Neuron (in vitro differentiated cells): Measurements from ENCODE around the gene MADD.
A peak's percentile ranks its signal among the peaks of the same experiment; 100 is the strongest.

ENCODE experiments used
- H2AFZ ChIP-seq: one replicate; pipeline ENCODE4 v1.6.1; 2013; ENCODE audit warnings: low read depth, mild to moderate bottlenecking, inconsistent platforms, low read length, moderate library complexity
- H3K27me3 ChIP-seq: one replicate; pipeline ENCODE4 v1.6.1; 2013; ENCODE audit warnings: low read length; ENCODE audit not compliant: insufficient read depth
- H3K36me3 ChIP-seq: one replicate; pipeline ENCODE4 v1.6.1; 2013; ENCODE audit warnings: low read length; ENCODE audit not compliant: insufficient read depth
- H3K4me1 ChIP-seq: one replicate; pipeline ENCODE4 v1.6.1; 2013; ENCODE audit warnings: low read length; ENCODE audit not compliant: insufficient read depth
- H3K4me3 ChIP-seq: 2 replicates; pipeline ENCODE4 v1.5.1; 2013; ENCODE audit warnings: mild to moderate bottlenecking, low read length, moderate library complexity
- H3K9me3 ChIP-seq: one replicate; pipeline ENCODE4 v1.6.1; 2013; ENCODE audit warnings: low read length

Gene MADD

DNA sequence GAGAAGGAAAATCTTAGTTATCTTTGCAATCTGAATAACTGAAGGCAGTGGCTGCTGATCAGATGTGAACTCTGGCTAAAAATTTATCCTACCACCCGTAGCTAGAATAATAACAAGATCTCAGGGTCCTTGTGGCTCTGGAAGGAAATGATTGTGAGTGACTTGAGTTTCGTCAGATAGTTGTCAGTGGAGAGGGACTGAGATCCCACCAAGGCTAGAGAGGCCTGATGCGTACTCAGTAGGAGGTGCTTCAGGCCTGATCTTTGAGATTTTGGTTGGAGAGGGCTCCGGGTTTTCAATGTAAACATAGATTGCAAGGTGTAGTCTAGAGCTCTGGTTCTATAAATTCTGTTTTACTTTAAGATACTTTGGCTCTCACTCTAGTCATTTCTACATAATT, 1.4 kb downstream of the MADD start:
- Histone ChIP-seq H2AFZ (no peak overlapping the region), H3K4me1 (peaks cover 30% of the 10 kb centered on the region), H3K4me3 (peak overlapping the region; percentile 76), H3K9me3 (no peaks in the 10 kb centered on the region), H3K27me3 (no peaks in the 10 kb centered on the region), H3K36me3 (peaks cover 20% of the 10 kb centered on the region)

DNA sequence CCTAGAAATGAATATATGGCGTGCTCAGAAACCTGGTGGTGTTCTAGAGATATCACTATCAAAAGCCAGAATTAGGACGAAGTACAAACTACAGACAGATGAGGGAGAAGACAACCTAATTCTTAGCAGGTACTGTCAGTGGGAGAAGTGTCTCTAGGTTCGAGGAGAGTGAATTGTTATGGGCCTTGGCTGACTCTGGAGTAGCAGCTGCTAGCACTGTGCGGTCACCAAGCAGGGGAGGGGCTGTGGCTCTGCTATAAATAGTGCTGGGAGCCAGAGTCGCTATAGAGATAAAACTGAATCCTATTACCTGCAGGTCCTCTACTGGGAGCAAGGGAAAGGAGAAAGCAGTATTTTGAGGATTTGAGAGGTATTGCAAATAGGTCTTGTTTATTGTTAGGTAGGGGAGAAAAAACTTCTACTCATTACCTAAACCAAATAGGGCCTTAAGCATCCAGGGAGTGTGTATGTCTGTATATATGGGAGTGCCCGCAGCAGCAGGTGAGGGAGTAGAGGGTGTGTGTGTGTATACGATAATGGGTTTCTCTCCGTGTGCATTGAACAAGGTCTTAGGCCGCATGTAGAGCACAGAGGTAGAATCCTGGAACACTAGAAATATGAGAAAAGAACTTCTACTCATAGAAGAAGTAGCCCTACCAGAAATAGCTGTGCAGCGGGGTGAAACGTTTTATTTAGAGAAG, 2.2 kb downstream of the MADD start:
- no peak overlapping the region for H3K4me3 ChIP-seq
- peaks cover 30% of the 10 kb centered on the region for H3K4me1 ChIP-seq

DNA sequence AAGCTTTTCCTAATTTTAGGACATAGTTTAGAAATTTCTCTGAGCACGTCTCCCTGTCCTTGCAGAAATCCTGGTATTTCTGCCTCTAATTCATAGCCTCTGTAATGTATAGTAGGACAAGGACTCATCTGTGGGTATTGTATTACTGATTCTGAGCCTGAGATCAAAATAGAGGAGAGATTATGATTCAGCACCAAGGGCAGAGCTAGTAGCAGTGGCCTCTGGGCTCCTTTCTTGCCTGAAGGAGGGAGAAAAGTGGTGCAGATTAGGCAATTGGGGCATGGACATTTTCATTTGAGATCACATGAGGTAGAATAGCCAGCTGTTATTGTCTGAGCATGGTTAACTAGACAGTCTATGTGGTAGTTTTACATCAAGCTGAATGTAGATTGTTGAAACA, 2.8 kb downstream of the MADD start:
- H3K9me3 ChIP-seq: no peaks in the 10 kb centered on the region
- no peaks in the 10 kb centered on the region for H3K27me3 ChIP-seq
- no peak overlapping the region for H2AFZ ChIP-seq
- no peak overlapping the region for H3K4me3 ChIP-seq
- peaks cover 32% of the 10 kb centered on the region for H3K36me3 ChIP-seq
- H3K4me1 ChIP-seq: peaks cover 30% of the 10 kb centered on the region

More for the DNA sequence above, 2.2 kb downstream of the MADD start:
- H2AFZ ChIP-seq: no peak overlapping the region
- H3K27me3 ChIP-seq: no peaks in the 10 kb centered on the region
- H3K9me3 ChIP-seq: no peaks in the 10 kb centered on the region
- H3K36me3 ChIP-seq: peaks cover 28% of the 10 kb centered on the region

DNA sequence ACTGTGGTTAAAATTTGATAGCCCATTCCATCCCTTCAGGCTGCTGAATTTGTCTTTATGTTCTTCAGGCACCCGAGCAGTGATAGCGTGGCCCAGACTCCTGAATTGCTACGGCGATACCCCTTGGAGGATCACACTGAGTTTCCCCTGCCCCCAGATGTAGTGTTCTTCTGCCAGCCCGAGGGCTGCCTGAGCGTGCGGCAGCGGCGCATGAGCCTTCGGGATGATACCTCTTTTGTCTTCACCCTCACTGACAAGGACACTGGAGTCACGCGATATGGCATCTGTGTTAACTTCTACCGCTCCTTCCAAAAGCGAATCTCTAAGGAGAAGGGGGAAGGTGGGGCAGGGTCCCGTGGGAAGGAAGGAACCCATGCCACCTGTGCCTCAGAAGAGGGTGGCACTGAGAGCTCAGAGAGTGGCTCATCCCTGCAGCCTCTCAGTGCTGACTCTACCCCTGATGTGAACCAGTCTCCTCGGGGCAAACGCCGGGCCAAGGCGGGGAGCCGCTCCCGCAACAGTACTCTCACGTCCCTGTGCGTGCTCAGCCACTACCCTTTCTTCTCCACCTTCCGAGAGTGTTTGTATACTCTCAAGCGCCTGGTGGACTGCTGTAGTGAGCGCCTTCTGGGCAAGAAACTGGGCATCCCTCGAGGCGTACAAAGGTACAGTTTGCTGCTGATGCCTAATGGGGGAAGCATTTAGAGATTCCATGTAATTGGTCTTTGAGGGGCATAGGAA, 4.7 kb downstream of the MADD start:
- H3K4me3 ChIP-seq: no peak overlapping the region
- peaks cover 21% of the 10 kb centered on the region for H3K4me1 ChIP-seq
- H3K36me3 ChIP-seq: peaks cover 45% of the 10 kb centered on the region
- H2AFZ ChIP-seq: no peak overlapping the region
- H3K27me3 ChIP-seq: no peaks in the 10 kb centered on the region
- H3K9me3 ChIP-seq: no peaks in the 10 kb centered on the region

DNA sequence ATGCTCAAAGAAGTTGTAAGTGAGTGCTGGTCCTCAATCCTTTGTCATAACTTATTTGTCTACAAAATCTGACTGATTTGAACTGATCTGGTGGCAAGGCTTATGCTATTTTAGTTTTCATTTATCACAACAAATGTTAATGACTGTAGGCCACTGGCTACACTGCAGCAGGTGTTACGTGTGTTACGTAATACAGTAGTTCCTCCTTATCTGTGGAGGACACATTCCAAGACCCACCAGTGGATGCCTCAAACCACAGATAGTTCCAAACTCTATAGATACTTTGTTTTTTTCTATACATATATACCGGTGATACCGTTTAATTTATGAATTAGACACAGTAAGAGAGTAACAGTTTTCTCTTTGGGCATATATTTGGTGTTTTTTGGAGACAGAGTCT, 7.0 kb downstream of the MADD start:
- Histone ChIP-seq H3K9me3 (no peaks in the 10 kb centered on the region), H2AFZ (no peak overlapping the region), H3K4me3 (no peak overlapping the region), H3K4me1 (peaks cover 8% of the 10 kb centered on the region), H3K36me3 (peaks cover 63% of the 10 kb centered on the region), H3K27me3 (no peaks in the 10 kb centered on the region)

DNA sequence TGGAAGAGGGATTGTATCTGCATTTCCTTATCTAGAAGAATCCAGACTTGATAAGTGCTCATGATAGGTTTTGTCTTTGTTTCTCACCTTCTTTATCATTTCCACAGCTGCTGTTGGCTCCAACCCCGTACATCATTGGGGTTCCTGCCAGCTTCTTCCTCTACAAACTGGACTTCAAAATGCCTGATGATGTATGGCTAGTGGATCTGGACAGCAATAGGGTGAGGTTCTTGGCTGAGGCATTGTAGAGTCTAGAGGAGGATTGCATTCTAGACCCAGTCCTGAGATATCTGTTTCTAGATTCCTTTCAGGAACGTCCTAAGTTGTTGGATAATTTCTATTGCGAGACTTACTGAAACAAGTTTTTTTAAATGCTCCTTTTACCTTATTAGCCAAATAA, 8.1 kb downstream of the MADD start:
- Histone ChIP-seq H3K36me3 (peaks cover 72% of the 10 kb centered on the region), H3K9me3 (no peaks in the 10 kb centered on the region), H3K27me3 (no peaks in the 10 kb centered on the region), H2AFZ (no peak overlapping the region), H3K4me1 (no peaks in the 10 kb centered on the region), H3K4me3 (no peak overlapping the region)

DNA sequence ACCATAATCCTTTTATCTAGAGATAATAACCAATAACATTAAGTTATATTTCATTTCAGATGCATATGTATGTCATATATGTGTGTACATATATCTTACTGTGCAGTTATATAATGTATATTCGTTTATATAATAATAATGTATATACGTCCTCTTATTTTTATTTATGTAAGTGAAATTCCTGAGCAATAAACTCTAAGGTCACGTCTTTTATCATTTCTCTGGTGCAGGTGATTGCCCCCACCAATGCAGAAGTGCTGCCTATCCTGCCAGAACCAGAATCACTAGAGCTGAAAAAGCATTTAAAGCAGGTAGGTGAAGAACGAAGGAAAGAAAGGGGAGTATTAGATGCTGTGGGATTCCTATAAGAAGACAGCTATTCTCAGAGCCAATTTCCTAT, 8.8 kb downstream of the MADD start:
- Histone ChIP-seq H3K36me3 (peaks cover 74% of the 10 kb centered on the region), H3K27me3 (no peaks in the 10 kb centered on the region), H3K4me1 (no peaks in the 10 kb centered on the region), H2AFZ (no peak overlapping the region), H3K4me3 (no peak overlapping the region), H3K9me3 (no peaks in the 10 kb centered on the region)

DNA sequence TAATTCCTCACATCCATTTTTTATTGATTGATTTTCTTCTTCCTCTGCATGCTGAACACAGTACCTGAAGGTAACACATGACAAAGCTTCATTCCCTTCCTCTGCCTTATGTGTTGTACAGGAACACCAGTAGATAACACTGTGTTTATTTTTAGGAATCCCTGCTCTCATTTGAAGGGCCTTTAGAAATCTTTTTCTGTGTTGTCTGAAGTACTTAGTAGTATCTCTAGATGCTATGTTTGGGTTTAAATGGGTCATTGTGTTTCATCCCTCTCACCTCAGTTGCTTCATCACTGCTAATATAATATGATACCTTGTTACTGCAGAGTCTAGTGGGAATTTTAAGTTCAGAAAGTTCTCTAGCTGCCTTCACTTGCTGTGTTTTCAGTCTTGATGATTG, 10.2 kb downstream of the MADD start:
- H3K4me3 ChIP-seq: no peak overlapping the region
- no peak overlapping the region for H2AFZ ChIP-seq
- H3K4me1 ChIP-seq: no peaks in the 10 kb centered on the region
- H3K27me3 ChIP-seq: no peaks in the 10 kb centered on the region
- H3K36me3 ChIP-seq: peaks cover 78% of the 10 kb centered on the region
- no peaks in the 10 kb centered on the region for H3K9me3 ChIP-seq

DNA sequence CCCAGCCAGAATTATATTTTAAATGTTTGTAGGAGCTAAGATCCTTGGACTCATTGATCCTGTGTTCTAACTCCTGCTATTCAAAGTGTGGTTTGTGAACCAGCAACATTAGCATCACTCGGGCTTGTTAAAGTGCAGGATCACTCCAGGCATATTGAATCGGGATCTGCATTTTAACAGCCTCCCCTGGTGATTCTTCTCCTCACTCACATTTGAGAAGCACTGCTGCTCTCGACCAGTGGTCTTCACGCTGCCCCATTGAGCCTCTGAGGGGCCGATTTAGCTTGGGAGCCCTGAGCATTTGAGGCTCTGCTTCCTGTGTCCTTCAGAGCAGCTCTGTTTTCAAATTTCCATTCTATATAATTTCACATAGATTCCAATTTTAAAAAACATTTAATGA, 10.9 kb downstream of the MADD start:
- no peaks in the 10 kb centered on the region for H3K9me3 ChIP-seq
- no peak overlapping the region for H3K4me3 ChIP-seq
- H3K27me3 ChIP-seq: no peaks in the 10 kb centered on the region
- H3K4me1 ChIP-seq: no peaks in the 10 kb centered on the region
- H2AFZ ChIP-seq: no peak overlapping the region
- H3K36me3 ChIP-seq: peaks cover 80% of the 10 kb centered on the region

DNA sequence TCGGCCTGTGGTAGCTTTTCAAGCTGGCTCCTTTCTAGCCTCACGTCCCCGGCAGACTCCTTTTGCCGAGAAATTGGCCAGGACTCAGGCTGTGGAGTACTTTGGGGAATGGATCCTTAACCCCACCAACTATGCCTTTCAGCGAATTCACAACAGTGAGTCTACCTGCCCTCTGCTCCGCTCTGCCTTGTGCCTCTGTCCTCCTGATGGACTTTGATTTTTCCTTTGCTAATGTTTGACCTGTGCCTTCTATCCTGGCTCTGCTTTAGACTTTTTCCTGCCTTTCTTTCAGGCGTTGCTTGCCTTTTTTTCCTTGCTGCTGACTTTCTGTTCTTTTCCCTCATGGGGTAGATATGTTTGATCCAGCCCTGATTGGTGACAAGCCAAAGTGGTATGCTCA, 12.5 kb downstream of the MADD start:
- Histone ChIP-seq H3K4me1 (no peaks in the 10 kb centered on the region), H3K36me3 (peaks cover 76% of the 10 kb centered on the region), H3K27me3 (no peaks in the 10 kb centered on the region), H3K4me3 (no peak overlapping the region), H2AFZ (no peak overlapping the region), H3K9me3 (no peaks in the 10 kb centered on the region)

DNA sequence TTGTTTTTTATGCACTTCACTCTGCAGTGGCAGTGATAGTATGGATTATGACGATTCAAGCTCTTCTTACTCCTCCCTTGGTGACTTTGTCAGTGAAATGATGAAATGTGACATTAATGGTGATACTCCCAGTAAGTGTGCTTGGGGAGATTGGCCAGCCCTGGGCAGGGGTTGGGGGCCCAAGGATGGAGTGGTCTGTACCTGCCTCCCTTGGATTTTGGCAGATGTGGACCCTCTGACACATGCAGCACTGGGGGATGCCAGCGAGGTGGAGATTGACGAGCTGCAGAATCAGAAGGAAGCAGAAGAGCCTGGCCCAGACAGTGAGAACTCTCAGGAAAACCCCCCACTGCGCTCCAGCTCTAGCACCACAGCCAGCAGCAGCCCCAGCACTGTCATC, 14.2 kb downstream of the MADD start:
- no peaks in the 10 kb centered on the region for H3K27me3 ChIP-seq
- H2AFZ ChIP-seq: no peak overlapping the region
- no peak overlapping the region for H3K4me3 ChIP-seq
- H3K36me3 ChIP-seq: peaks cover 76% of the 10 kb centered on the region
- H3K4me1 ChIP-seq: no peaks in the 10 kb centered on the region
- no peaks in the 10 kb centered on the region for H3K9me3 ChIP-seq

DNA sequence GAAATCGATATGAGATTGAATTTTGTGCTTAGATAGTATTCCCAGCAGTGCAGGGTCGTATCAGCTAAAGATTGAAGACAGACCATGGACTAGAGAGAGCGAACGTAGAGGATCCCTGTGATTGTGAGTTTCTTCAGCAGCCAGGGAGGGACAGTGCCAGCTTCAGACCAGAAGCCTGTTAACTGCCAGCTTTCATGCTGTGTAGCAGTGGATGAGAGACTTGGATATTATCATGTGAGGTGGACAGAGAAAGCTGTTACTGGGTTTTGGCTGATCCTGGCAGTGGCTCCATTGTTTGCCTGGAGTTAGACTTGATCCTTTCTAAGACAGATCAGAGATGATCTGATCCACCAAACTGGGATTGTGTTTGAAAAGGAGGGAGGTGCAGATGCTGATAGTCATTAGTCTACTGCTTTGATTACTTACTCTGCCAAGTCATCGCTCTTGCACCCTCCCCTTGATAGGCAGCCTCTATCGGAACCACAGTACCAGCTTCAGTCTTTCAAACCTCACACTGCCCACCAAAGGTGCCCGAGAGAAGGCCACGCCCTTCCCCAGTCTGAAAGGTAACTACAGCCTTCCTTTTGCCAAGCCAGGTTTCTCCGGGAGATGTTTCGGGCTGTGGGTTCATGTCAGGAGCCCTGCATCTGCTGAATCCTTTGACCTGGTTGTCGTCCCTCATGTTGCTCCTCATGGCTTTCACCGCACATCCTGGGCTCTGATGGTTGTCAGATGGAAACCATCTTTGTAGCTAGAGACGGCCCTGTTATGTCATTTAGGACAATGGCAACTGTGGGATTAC, 16.2 kb downstream of the MADD start:
- H3K27me3 ChIP-seq: no peaks in the 10 kb centered on the region
- no peaks in the 10 kb centered on the region for H3K9me3 ChIP-seq
- H3K36me3 ChIP-seq: peaks cover 81% of the 10 kb centered on the region
- no peak overlapping the region for H3K4me3 ChIP-seq
- H3K4me1 ChIP-seq: no peaks in the 10 kb centered on the region
- no peak overlapping the region for H2AFZ ChIP-seq

DNA sequence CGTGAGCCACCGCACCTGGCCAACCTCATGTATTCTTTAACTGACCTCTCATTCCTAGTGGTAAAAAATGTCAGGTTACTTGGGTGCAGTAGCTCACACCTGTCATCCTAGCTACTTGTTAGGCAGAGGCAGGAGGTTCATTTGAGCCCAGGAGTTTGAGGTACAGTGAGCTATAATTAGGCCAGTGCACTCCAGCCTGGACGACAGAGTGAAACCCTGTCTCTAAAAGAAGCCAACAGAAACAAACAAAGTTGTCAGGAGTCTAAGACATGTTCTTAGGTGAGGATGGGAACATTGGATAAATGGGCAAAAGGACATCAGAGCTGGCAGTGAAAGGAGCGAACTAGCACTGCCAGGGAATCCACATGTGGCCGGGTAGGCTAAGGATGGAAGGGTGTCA, 18.1 kb downstream of the MADD start:
- peaks cover 85% of the 10 kb centered on the region for H3K36me3 ChIP-seq
- H3K4me1 ChIP-seq: no peaks in the 10 kb centered on the region
- no peaks in the 10 kb centered on the region for H3K9me3 ChIP-seq
- H3K4me3 ChIP-seq: no peak overlapping the region
- H3K27me3 ChIP-seq: no peaks in the 10 kb centered on the region
- H2AFZ ChIP-seq: no peak overlapping the region
